Measurements from ENCODE around the gene BRD9. TPM values are rescaled to one million over a fixed set of nuclear protein-coding genes. Genes with fewer than 3 reads are reported as not detected.

The BRD9 gene
- total and polyA plus RNA-seq, 2 of the 13 experiments (the other 11 are each of a cell fraction or from before 2014, with no cell fraction given) = 5.2 to 22.9 TPM

DNA sequence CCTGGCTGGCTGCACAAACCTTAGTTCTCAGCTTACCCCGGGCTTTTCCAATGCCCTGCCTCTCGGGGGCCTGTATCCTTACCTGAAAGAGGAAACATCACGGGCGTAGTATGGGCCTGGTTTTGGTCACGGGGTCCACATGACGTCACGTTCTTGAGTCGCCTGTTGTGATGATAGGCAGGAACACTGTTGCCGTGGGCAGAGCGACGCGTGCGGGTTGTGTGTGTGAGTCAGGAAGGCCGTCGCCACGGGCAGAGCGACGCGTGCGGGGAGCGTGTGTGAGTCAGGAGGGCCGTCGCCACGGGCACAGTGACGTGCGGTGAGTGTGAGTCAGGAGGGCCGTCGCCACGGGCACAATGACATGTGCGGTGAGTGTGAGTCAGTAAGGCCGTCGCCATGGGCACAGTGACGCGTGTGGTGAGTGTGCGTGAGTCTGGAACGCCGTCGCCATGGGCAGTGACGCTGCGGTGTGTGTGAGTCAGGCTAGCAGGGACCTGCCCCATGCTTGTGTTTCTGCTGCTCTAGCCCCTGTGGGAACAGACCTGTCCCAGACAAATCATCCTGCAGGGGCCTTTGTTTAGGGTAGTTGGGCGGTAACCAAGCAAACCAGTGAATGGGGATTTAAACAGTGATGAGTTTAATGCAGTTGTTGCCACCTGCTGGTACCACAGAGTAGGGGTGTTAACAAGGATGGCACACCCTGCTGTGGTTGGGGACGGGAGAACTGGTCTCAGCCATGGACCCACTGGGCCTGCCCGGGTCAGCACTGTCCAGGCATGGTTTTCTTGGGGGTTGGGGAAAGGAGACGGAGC is 19.9 kb upstream of the BRD9 start:
- CTCF ChIA-PET (ENCODE audit: low intra/inter-chr PET ratio, low total read pairs) = no interaction called here
- no peaks in the 10 kb centered on the region for H4K20me1 ChIP-seq (ENCODE audit: insufficient read depth, low read length)
- no peak overlapping the region for H3K4me2 ChIP-seq (ENCODE audit: low read depth, low read length)
- FAIRE-seq = no peak
- intact Hi-C loops (cut with micrococcal nuclease; ENCODE audit: unreplicated experiment) (no loop called here), in situ Hi-C loops (cut with HindIII; ENCODE audit: extremely low pct_ligation_motif_present, low pct_unique_long_range_greater_than_20kb) (no loop called here)
- TF ChIP-seq KMT2B (CRISPR knock-in tag; IDR thresholded peaks at IDR 0.05) = no peak
- TF ChIP-seq, protein P1, sequence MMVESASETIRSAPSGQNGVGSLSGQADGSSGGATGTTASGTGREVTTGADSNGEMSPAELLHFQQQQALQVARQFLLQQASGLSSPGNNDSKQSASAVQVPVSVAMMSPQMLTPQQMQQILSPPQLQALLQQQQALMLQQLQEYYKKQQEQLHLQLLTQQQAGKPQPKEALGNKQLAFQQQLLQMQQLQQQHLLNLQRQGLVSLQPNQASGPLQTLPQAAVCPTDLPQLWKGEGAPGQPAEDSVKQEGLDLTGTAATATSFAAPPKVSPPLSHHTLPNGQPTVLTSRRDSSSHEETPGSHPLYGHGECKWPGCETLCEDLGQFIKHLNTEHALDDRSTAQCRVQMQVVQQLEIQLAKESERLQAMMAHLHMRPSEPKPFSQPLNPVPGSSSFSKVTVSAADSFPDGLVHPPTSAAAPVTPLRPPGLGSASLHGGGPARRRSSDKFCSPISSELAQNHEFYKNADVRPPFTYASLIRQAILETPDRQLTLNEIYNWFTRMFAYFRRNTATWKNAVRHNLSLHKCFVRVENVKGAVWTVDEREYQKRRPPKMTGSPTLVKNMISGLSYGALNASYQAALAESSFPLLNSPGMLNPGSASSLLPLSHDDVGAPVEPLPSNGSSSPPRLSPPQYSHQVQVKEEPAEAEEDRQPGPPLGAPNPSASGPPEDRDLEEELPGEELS (CRISPR knock-in tag; IDR thresholded peaks at IDR 0.05) = no peak
- TF ChIP-seq, protein P2, sequence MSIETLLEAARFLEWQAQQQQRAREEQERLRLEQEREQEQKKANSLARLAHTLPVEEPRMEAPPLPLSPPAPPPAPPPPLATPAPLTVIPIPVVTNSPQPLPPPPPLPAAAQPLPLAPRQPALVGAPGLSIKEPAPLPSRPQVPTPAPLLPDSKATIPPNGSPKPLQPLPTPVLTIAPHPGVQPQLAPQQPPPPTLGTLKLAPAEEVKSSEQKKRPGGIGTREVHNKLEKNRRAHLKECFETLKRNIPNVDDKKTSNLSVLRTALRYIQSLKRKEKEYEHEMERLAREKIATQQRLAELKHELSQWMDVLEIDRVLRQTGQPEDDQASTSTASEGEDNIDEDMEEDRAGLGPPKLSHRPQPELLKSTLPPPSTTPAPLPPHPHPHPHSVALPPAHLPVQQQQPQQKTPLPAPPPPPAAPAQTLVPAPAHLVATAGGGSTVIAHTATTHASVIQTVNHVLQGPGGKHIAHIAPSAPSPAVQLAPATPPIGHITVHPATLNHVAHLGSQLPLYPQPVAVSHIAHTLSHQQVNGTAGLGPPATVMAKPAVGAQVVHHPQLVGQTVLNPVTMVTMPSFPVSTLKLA (IDR thresholded peaks at IDR 0.05) = no peak
- no peak for TF ChIP-seq NFIB (CRISPR knock-in tag; IDR thresholded peaks at IDR 0.05; ENCODE audit: borderline replicate concordance)
- no peak for TF ChIP-seq IKZF1 (IDR thresholded peaks at IDR 0.05)
- TF ChIP-seq, protein P3, sequence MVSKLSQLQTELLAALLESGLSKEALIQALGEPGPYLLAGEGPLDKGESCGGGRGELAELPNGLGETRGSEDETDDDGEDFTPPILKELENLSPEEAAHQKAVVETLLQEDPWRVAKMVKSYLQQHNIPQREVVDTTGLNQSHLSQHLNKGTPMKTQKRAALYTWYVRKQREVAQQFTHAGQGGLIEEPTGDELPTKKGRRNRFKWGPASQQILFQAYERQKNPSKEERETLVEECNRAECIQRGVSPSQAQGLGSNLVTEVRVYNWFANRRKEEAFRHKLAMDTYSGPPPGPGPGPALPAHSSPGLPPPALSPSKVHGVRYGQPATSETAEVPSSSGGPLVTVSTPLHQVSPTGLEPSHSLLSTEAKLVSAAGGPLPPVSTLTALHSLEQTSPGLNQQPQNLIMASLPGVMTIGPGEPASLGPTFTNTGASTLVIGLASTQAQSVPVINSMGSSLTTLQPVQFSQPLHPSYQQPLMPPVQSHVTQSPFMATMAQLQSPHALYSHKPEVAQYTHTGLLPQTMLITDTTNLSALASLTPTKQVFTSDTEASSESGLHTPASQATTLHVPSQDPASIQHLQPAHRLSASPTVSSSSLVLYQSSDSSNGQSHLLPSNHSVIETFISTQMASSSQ (IDR thresholded peaks at IDR 0.05; ENCODE audit: low read depth) = no peak
- TF ChIP-seq, protein P3 (CRISPR knock-in tag; IDR thresholded peaks at IDR 0.05; ENCODE audit: borderline replicate concordance) = no peak
- TF ChIP-seq HNRNPL (IDR thresholded peaks at IDR 0.05; ENCODE audit: low read depth, low read length) = no peak
- TF ChIP-seq, protein P4, sequence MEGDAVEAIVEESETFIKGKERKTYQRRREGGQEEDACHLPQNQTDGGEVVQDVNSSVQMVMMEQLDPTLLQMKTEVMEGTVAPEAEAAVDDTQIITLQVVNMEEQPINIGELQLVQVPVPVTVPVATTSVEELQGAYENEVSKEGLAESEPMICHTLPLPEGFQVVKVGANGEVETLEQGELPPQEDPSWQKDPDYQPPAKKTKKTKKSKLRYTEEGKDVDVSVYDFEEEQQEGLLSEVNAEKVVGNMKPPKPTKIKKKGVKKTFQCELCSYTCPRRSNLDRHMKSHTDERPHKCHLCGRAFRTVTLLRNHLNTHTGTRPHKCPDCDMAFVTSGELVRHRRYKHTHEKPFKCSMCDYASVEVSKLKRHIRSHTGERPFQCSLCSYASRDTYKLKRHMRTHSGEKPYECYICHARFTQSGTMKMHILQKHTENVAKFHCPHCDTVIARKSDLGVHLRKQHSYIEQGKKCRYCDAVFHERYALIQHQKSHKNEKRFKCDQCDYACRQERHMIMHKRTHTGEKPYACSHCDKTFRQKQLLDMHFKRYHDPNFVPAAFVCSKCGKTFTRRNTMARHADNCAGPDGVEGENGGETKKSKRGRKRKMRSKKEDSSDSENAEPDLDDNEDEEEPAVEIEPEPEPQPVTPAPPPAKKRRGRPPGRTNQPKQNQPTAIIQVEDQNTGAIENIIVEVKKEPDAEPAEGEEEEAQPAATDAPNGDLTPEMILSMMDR (CRISPR knock-in tag; IDR thresholded peaks at IDR 0.05) = 0 out of 2 replicates have a peak, but pooled peaks have one; percentile 15
- no peak for TF ChIP-seq ZEB1 (IDR thresholded peaks at IDR 0.05; ENCODE audit: insufficient replicate concordance, low read depth)
- TF ChIP-seq REL (CRISPR knock-in tag; conservative IDR thresholded peaks at IDR 0.05) = no peak
- TF ChIP-seq AGO2 (optimal IDR thresholded peaks at IDR 0.05; ENCODE audit: low read depth, low read length) = peak; percentile 58
- no peak for TF ChIP-seq RXRA (CRISPR knock-in tag; IDR thresholded peaks at IDR 0.05)
- no peak for TF ChIP-seq SOX13 (IDR thresholded peaks at IDR 0.05)
- no peak for TF ChIP-seq SOX13 (CRISPR knock-in tag; conservative IDR thresholded peaks at IDR 0.05 in 1 of 2, IDR thresholded peaks at IDR 0.05 in 1 of 2)
- DNase-seq (ENCODE audit: low spot score) = no peak
- H3K4me3 ChIP-seq (replicated peaks in 1 of 3; ENCODE audit: insufficient read depth in 1 of 3, low read depth in 2 of 3, low read length in 3 of 3) = no peak overlapping the region
- no peaks in the 10 kb centered on the region for H3K27me3 ChIP-seq (ENCODE audit: control insufficient read depth in 1 of 2, insufficient read depth in 2 of 2, low read length in 2 of 2)
- no TSS peak for BruUV-seq (replicated peaks)
- H3K27ac ChIP-seq (ENCODE audit: extremely low read length, insufficient read depth, low read length) = no peak overlapping the region
- 97% methylated on average over 44 of the region's 44 CpGs for WGBS (ENCODE audit: low lambda C conversion rate)
- H3K9me3 ChIP-seq (ENCODE audit: low read length) = no peaks in the 10 kb centered on the region
- H2AFZ ChIP-seq (ENCODE audit: low read length) = no peak overlapping the region
- POLR2A ChIA-PET = no interaction called here
- no peaks in the 10 kb centered on the region for H3K79me2 ChIP-seq (ENCODE audit: insufficient read depth, low read length)
- no peaks in the 10 kb centered on the region for H3K4me1 ChIP-seq (ENCODE audit: insufficient read depth, low read length)
- no peak overlapping the region for H3K9ac ChIP-seq (ENCODE audit: insufficient read depth, low read depth, low read length)
- no peak for ATAC-seq
- H3K36me3 ChIP-seq (replicated peaks in 1 of 2; ENCODE audit: control insufficient read depth in 1 of 2, insufficient read depth in 2 of 2, low read length in 2 of 2) = peaks cover 22 to 76% of the 10 kb centered on the region in 2 experiments

All from HepG2 (cell line).